ENCODE measurements around the gene CTCFL. TPM values are rescaled to one million over a fixed set of nuclear protein-coding genes. Genes with fewer than 3 reads are reported as not detected.
A peak's percentile ranks its signal among the peaks of the same experiment; 100 is the strongest.

CTCFL gene
- total and polyA plus RNA-seq, 2 of the 13 experiments (the other 11 are each of a cell fraction or from before 2014, with no cell fraction given): 0.04 TPM; not detected in 1

GRCh38 chr20:57558614-57559288 is 33.8 kb upstream of the CTCFL start (continued):
- TF ChIP-seq PRMT3 (CRISPR knock-in tag; IDR thresholded peaks at IDR 0.05; ENCODE audit: borderline replicate concordance, low read depth) (no peak), SOX13 (IDR thresholded peaks at IDR 0.05) (no peak), SOX13 (CRISPR knock-in tag; conservative IDR thresholded peaks at IDR 0.05 in 1 of 2, IDR thresholded peaks at IDR 0.05 in 1 of 2) (peak in 1 of 2 experiments; percentile 20; a peak in 1 of 4 replicates), FOSL2 (CRISPR knock-in tag; IDR thresholded peaks at IDR 0.05) (peak; percentile 95), ARID2 (CRISPR knock-in tag; IDR thresholded peaks at IDR 0.05; ENCODE audit: borderline replicate concordance) (0 out of 2 replicates have a peak, but pooled peaks have one; percentile 55), MAFK (conservative IDR thresholded peaks at IDR 0.05 in 1 of 2, IDR thresholded peaks at IDR 0.05 in 1 of 2; ENCODE audit: low read length in 2 of 2) (no peak), TSC22D2 (CRISPR knock-in tag; IDR thresholded peaks at IDR 0.05; ENCODE audit: borderline replicate concordance) (no peak), POGZ (CRISPR knock-in tag; IDR thresholded peaks at IDR 0.05) (no peak), ZKSCAN1 (IDR thresholded peaks at IDR 0.05; ENCODE audit: low read length) (no peak), ZBTB49 (CRISPR knock-in tag; IDR thresholded peaks at IDR 0.05; ENCODE audit: borderline replicate concordance) (no peak), SP1 (IDR thresholded peaks at IDR 0.05) (no peak), SP1 (CRISPR knock-in tag; IDR thresholded peaks at IDR 0.05) (no peak), ZNF761 (CRISPR knock-in tag; conservative IDR thresholded peaks at IDR 0.05) (no peak), ZNF10 (CRISPR knock-in tag; IDR thresholded peaks at IDR 0.05; ENCODE audit: borderline replicate concordance, low read depth) (no peak), ZNF451 (CRISPR knock-in tag; IDR thresholded peaks at IDR 0.05) (0 out of 2 replicates have a peak, but pooled peaks have one; percentile 57), ZNF430 (CRISPR knock-in tag; IDR thresholded peaks at IDR 0.05) (no peak), KLF6 (CRISPR knock-in tag; IDR thresholded peaks at IDR 0.05) (no peak), JUN (CRISPR knock-in tag; IDR thresholded peaks at IDR 0.05) (0 out of 2 replicates have a peak, but pooled peaks have one; percentile 21), ARHGAP35 (CRISPR knock-in tag; IDR thresholded peaks at IDR 0.05; ENCODE audit: borderline replicate concordance) (no peak)
- TF ChIP-seq, protein P1, sequence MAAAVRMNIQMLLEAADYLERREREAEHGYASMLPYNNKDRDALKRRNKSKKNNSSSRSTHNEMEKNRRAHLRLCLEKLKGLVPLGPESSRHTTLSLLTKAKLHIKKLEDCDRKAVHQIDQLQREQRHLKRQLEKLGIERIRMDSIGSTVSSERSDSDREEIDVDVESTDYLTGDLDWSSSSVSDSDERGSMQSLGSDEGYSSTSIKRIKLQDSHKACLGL (CRISPR knock-in tag; IDR thresholded peaks at IDR 0.05): no peak
- TF ChIP-seq, protein P2, sequence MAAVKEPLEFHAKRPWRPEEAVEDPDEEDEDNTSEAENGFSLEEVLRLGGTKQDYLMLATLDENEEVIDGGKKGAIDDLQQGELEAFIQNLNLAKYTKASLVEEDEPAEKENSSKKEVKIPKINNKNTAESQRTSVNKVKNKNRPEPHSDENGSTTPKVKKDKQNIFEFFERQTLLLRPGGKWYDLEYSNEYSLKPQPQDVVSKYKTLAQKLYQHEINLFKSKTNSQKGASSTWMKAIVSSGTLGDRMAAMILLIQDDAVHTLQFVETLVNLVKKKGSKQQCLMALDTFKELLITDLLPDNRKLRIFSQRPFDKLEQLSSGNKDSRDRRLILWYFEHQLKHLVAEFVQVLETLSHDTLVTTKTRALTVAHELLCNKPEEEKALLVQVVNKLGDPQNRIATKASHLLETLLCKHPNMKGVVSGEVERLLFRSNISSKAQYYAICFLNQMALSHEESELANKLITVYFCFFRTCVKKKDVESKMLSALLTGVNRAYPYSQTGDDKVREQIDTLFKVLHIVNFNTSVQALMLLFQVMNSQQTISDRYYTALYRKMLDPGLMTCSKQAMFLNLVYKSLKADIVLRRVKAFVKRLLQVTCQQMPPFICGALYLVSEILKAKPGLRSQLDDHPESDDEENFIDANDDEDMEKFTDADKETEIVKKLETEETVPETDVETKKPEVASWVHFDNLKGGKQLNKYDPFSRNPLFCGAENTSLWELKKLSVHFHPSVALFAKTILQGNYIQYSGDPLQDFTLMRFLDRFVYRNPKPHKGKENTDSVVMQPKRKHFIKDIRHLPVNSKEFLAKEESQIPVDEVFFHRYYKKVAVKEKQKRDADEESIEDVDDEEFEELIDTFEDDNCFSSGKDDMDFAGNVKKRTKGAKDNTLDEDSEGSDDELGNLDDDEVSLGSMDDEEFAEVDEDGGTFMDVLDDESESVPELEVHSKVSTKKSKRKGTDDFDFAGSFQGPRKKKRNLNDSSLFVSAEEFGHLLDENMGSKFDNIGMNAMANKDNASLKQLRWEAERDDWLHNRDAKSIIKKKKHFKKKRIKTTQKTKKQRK (IDR thresholded peaks at IDR 0.05; ENCODE audit: low read length): 0 out of 2 replicates have a peak, but pooled peaks have one; percentile 22
- TF ChIP-seq, protein P3, sequence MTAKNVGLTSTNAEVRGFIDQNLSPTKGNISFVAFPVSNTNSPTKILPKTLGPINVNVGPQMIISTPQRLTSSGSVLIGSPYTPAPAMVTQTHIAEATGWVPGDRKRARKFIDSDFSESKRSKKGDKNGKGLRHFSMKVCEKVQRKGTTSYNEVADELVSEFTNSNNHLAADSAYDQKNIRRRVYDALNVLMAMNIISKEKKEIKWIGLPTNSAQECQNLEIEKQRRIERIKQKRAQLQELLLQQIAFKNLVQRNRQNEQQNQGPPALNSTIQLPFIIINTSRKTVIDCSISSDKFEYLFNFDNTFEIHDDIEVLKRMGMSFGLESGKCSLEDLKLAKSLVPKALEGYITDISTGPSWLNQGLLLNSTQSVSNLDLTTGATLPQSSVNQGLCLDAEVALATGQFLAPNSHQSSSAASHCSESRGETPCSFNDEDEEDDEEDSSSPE (CRISPR knock-in tag; IDR thresholded peaks at IDR 0.05): no peak
